ENCODE results near the gene GTF2A1L. TPM values are rescaled to one million over a fixed set of nuclear protein-coding genes. Genes with fewer than 3 reads are reported as not detected.

Gene GTF2A1L
- total and polyA plus RNA-seq, 2 donors (not counting 3 experiments of a cell fraction or from before 2014, with no cell fraction given) = 0.46 TPM; not detected in 1

DNA sequence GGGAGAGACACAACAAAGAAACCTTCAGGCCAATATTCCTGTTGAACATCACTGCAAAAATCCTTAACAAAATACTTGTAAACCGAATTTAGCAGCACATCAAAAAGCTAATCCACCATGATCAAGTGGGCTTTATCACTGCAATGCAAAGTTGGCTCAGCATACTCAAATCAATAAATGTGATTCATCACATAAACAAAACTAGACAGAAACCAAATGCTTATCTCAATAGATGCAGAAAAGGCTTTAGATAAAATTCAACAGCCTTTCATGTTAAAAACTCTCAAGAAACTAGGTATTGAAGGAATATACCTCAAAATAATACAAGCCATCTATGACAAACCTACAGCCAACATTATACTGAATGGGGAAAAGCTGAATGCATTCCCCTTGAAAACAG lies 20.6 kb downstream of the GTF2A1L start:
- ChIA-PET POLR2A (no interaction called here), CTCF (no interaction called here)
- H3K4me2 ChIP-seq (ENCODE audit: insufficient read depth, low read length) = no peak overlapping the region
- no peak overlapping the region for H3K27ac ChIP-seq (ENCODE audit: insufficient read depth, low read depth, low read length)
- H2AFZ ChIP-seq (ENCODE audit: low read depth, low read length) = no peak overlapping the region
- H3K4me3 ChIP-seq (replicated peaks in 1 of 3; ENCODE audit: insufficient read depth in 1 of 3, low read depth in 1 of 3, low read length in 3 of 3) = no peak overlapping the region
- H4K20me1 ChIP-seq (replicated peaks; ENCODE audit: control insufficient read depth, extremely low read depth, insufficient read depth, low read length) = no peaks in the 10 kb centered on the region
- H3K9me3 ChIP-seq (replicated peaks; ENCODE audit: control insufficient read depth, insufficient read depth, low read length) = no peaks in the 10 kb centered on the region
- no peaks in the 10 kb centered on the region for H3K4me1 ChIP-seq (ENCODE audit: control insufficient read depth, extremely low read depth, insufficient read depth, low read length)
- dilution Hi-C loops (cut with MboI; ENCODE audit: extremely low pct_ligation_motif_present, low sequenced_read_pairs) (no loop called here), intact Hi-C loops (cut with micrococcal nuclease) (no loop called here)
- no peak for FAIRE-seq
- H3K9ac ChIP-seq (replicated peaks; ENCODE audit: extremely low read depth, insufficient read depth, low read length) = no peak overlapping the region
- no peaks in the 10 kb centered on the region for H3K9me1 ChIP-seq (replicated peaks; ENCODE audit: control insufficient read depth, extremely low read depth, insufficient read depth, low read length)
- no peaks in the 10 kb centered on the region for H3K79me2 ChIP-seq (ENCODE audit: control insufficient read depth, insufficient read depth, low read length)
- TF ChIP-seq POLR2AphosphoS5 (IDR thresholded peaks at IDR 0.05; ENCODE audit: insufficient read depth, low read depth, low read length) (no peak), JUN (IDR thresholded peaks at IDR 0.05; ENCODE audit: borderline replicate concordance, insufficient read depth, insufficient read length, low read depth) (no peak), MYC (IDR thresholded peaks at IDR 0.05; ENCODE audit: low read depth, low read length) (no peak), POLR2A (IDR thresholded peaks at IDR 0.05; ENCODE audit: low read depth, low read length) (no peak), FOS (IDR thresholded peaks at IDR 0.05; ENCODE audit: borderline replicate concordance, insufficient read depth, low read length) (no peak), EZH2 (IDR thresholded peaks at IDR 0.05; ENCODE audit: borderline replicate concordance, low read depth, low read length, severe bottlenecking) (no peak), GATA2 (IDR thresholded peaks at IDR 0.05; ENCODE audit: insufficient read depth, insufficient read length, low read depth, low read length) (no peak)
- TF ChIP-seq, protein P1, sequence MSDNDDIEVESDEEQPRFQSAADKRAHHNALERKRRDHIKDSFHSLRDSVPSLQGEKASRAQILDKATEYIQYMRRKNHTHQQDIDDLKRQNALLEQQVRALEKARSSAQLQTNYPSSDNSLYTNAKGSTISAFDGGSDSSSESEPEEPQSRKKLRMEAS (IDR thresholded peaks at IDR 0.05; ENCODE audit: insufficient read depth, insufficient read length) = no peak
- TF ChIP-seq, protein P2, sequence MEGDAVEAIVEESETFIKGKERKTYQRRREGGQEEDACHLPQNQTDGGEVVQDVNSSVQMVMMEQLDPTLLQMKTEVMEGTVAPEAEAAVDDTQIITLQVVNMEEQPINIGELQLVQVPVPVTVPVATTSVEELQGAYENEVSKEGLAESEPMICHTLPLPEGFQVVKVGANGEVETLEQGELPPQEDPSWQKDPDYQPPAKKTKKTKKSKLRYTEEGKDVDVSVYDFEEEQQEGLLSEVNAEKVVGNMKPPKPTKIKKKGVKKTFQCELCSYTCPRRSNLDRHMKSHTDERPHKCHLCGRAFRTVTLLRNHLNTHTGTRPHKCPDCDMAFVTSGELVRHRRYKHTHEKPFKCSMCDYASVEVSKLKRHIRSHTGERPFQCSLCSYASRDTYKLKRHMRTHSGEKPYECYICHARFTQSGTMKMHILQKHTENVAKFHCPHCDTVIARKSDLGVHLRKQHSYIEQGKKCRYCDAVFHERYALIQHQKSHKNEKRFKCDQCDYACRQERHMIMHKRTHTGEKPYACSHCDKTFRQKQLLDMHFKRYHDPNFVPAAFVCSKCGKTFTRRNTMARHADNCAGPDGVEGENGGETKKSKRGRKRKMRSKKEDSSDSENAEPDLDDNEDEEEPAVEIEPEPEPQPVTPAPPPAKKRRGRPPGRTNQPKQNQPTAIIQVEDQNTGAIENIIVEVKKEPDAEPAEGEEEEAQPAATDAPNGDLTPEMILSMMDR (IDR thresholded peaks at IDR 0.05; ENCODE audit: extremely low read depth in 1 of 2, insufficient read depth in 1 of 2, low read depth in 1 of 2, low read length in 2 of 2) = no peak
- H3K27me3 ChIP-seq (ENCODE audit: control insufficient read depth in 2 of 2, insufficient read depth in 2 of 2, low read length in 2 of 2) = no peaks in the 10 kb centered on the region
- H3K36me3 ChIP-seq (ENCODE audit: control insufficient read depth in 2 of 2, extremely low read depth in 1 of 2, insufficient read depth in 2 of 2, low read length in 2 of 2) = no peaks in the 10 kb centered on the region
- BruUV-seq (replicated peaks) = no TSS peak
- DNase-seq (ENCODE audit: low read depth, low spot score) = no peak
